ENCODE measurements around the gene LPO. TPM values are rescaled to one million over a fixed set of nuclear protein-coding genes. Genes with fewer than 3 reads are reported as not detected.

Gene LPO
- total RNA-seq (2021; fragmentation: NEBNext Ultra II Directional; extraction: Animal tissue kit (Norgen Biotek cat#: 25700)) = not detected
- long read RNA-seq = 0 reads

- Mint-ChIP-seq H3K4me3 (no peak within 1 kb of the TSS), H3K27ac (no peak within 1 kb of the TSS), H3K4me1 (ENCODE audit: low read depth) (peaks cover under 1% of the 10 kb centered on the region; the same call in 1 of the 2 replicates), H3K27me3 (ENCODE audit: insufficient read depth) (peaks cover 50% of the 10 kb centered on the region), H3K36me3 (ENCODE audit: low read depth) (no peaks in the 10 kb centered on the region), H3K9me3 (no peaks in the 10 kb centered on the region)
- no peak for DNase-seq
- TF ChIP-seq CTCF (IDR thresholded peaks at IDR 0.05) = no peak
Observed at GRCh38 chr17:58238147-58238634, at the start of gene LPO. Gene LPO, plus strand, starts transcription at chr17:58238584. Its CDS starts 4,396 bp downstream, at chr17:58242980.

- Mint-ChIP-seq H3K4me1 (ENCODE audit: low read depth) (peaks cover 11% of the 10 kb centered on the region), H3K9me3 (no peaks in the 10 kb centered on the region), H3K36me3 (ENCODE audit: low read depth) (no peaks in the 10 kb centered on the region), H3K27ac (no peak overlapping the region), H3K4me3 (peak overlapping the region; percentile 55), H3K27me3 (ENCODE audit: insufficient read depth) (peaks cover 36% of the 10 kb centered on the region)
- peak; percentile 35; the same call in 1 of the 2 replicates for TF ChIP-seq CTCF (IDR thresholded peaks at IDR 0.05)
- DNase-seq = peak; percentile 85
Observed at GRCh38 chr17:58189436-58190146, 48.8 kb upstream of the LPO start.

GRCh38 chr17:58191241-58191896, 47.0 kb upstream of the LPO start:
- Mint-ChIP-seq H3K4me1 (ENCODE audit: low read depth) (peaks cover 10% of the 10 kb centered on the region), H3K4me3 (no peak overlapping the region), H3K27me3 (ENCODE audit: insufficient read depth) (peaks cover 30% of the 10 kb centered on the region), H3K9me3 (no peaks in the 10 kb centered on the region), H3K27ac (no peak overlapping the region), H3K36me3 (ENCODE audit: low read depth) (no peaks in the 10 kb centered on the region)
- DNase-seq = no peak
- TF ChIP-seq CTCF (IDR thresholded peaks at IDR 0.05) = no peak

GRCh38 chr17:58192612-58193011, 45.8 kb upstream of the LPO start, which contains the start of gene EPX:
Gene EPX, plus strand, starts transcription at chr17:58192726. Its CDS starts 121 bp downstream, at chr17:58192847.
- Mint-ChIP-seq H3K27ac (no peak within 1 kb of the TSS), H3K4me3 (no peak within 1 kb of the TSS), H3K4me1 (ENCODE audit: low read depth) (peaks cover 10% of the 10 kb centered on the region), H3K27me3 (ENCODE audit: insufficient read depth) (peaks cover 30% of the 10 kb centered on the region), H3K9me3 (no peaks in the 10 kb centered on the region), H3K36me3 (ENCODE audit: low read depth) (no peaks in the 10 kb centered on the region)
- DNase-seq = no peak
- no peak for TF ChIP-seq CTCF (IDR thresholded peaks at IDR 0.05)

GRCh38 chr17:58193641-58194255, 44.6 kb upstream of the LPO start:
- no peak overlapping the region for H3K27ac Mint-ChIP-seq
- no peaks in the 10 kb centered on the region for H3K9me3 Mint-ChIP-seq
- peaks cover 31% of the 10 kb centered on the region for H3K27me3 Mint-ChIP-seq (ENCODE audit: insufficient read depth)
- no peaks in the 10 kb centered on the region for H3K36me3 Mint-ChIP-seq (ENCODE audit: low read depth)
- H3K4me1 Mint-ChIP-seq (ENCODE audit: low read depth) = peaks cover 10% of the 10 kb centered on the region
- H3K4me3 Mint-ChIP-seq = no peak overlapping the region
- peak; percentile 36; the same call in 1 of the 2 replicates for TF ChIP-seq CTCF (IDR thresholded peaks at IDR 0.05)
- DNase-seq = no peak
